Keratinocyte (primary cell): ENCODE measurements around the gene B3GNT3. TPM values are rescaled to one million over a fixed set of nuclear protein-coding genes. Genes with fewer than 3 reads are reported as not detected.

Experiments used
- DNase-seq: peaks from one replicate; pipeline ENCODE4 v3.0.0-alpha.2; 2011; ENCODE audit warnings: low read depth, missing footprints, low spot score
- FAIRE-seq: peaks from 2 replicates; lab custom pipeline; 2011; peaks lifted over from hg19 to GRCh38; lab: Jason Lieb, UNC
- H2AFZ ChIP-seq: 2 replicates; pipeline ENCODE4 v1.6.0; 2012; ENCODE audit warnings: low read length, control low read depth, inconsistent platforms; ENCODE audit not compliant: control insufficient read depth
- H3K27ac ChIP-seq: 2 replicates; pipeline ENCODE4 v1.5.1; 2011; ENCODE audit warnings: low read length; ENCODE audit not compliant: control insufficient read depth, insufficient read depth
- H3K27me3 ChIP-seq: 3 replicates; pipeline ENCODE4 v1.6.0; 2011; ENCODE audit warnings: low read length; ENCODE audit not compliant: control insufficient read depth, insufficient read depth; ENCODE audit errors: extremely low read depth
- H3K36me3 ChIP-seq, 2 experiments: 2 replicates in 1 of 2; 3 replicates in 1 of 2; pipeline ENCODE4 v1.5.1; 2011; ENCODE audit warnings: low read length in 2 of 2, mild to moderate bottlenecking in 1 of 2; ENCODE audit not compliant: control insufficient read depth in 2 of 2, insufficient read depth in 2 of 2; ENCODE audit errors: extremely low read depth in 1 of 2
- H3K4me1 ChIP-seq: 3 replicates; pipeline ENCODE4 v1.5.1; 2011; ENCODE audit warnings: low read length; ENCODE audit not compliant: control insufficient read depth, insufficient read depth; ENCODE audit errors: extremely low read depth
- H3K4me2 ChIP-seq: 3 replicates; pipeline ENCODE4 v1.6.0; 2011; ENCODE audit warnings: low read depth, low read length; ENCODE audit not compliant: control insufficient read depth, insufficient read depth; ENCODE audit errors: extremely low read depth
- H3K4me3 ChIP-seq, 3 experiments: fragments of 200-600 bp in 1 of 3; sonication (generic) in 1 of 3; 2 replicates in 2 of 3; 3 replicates in 1 of 3; pipeline ENCODE4 v1.5.1; 2011 to 2016; ENCODE audit warnings: low read length in 3 of 3, mild to moderate bottlenecking in 3 of 3, control low read depth in 2 of 3, inconsistent platforms in 1 of 3, low read depth in 1 of 3, mixed read lengths in 1 of 3, mixed run types in 1 of 3, moderate library complexity in 1 of 3; ENCODE audit not compliant: control insufficient read depth in 2 of 3, insufficient read depth in 2 of 3; ENCODE audit errors: extremely low read depth in 1 of 3
- H3K79me2 ChIP-seq: 2 replicates; pipeline ENCODE4 v1.6.0; 2012; ENCODE audit warnings: low read length; ENCODE audit not compliant: control insufficient read depth, insufficient read depth
- H3K9ac ChIP-seq: 3 replicates; pipeline ENCODE4 v1.6.0; 2011; ENCODE audit warnings: low read length; ENCODE audit not compliant: control insufficient read depth, insufficient read depth; ENCODE audit errors: extremely low read depth
- H3K9me1 ChIP-seq: 3 replicates; pipeline ENCODE4 v1.6.0; 2011; ENCODE audit warnings: low read length; ENCODE audit not compliant: control insufficient read depth, insufficient read depth; ENCODE audit errors: extremely low read depth
- H3K9me3 ChIP-seq: 2 replicates; pipeline ENCODE4 v1.5.1; 2012; ENCODE audit warnings: low read depth, low read length; ENCODE audit not compliant: control insufficient read depth
- H4K20me1 ChIP-seq: 3 replicates; pipeline ENCODE4 v1.6.0; 2011; ENCODE audit warnings: low read length; ENCODE audit not compliant: control insufficient read depth, insufficient read depth; ENCODE audit errors: extremely low read depth
- CTCF ChIP-seq, 3 experiments: IDR thresholded peaks in 1 of 3; conservative IDR thresholded peaks in 1 of 3; optimal IDR thresholded peaks in 1 of 3; 2 replicates in 2 of 3; 3 replicates in 1 of 3; pipeline versions ENCODE3 to v1.5.1; 2011; ENCODE audit warnings: low read length in 3 of 3, mild to moderate bottlenecking in 3 of 3, moderate library complexity in 2 of 3, control low read depth in 1 of 3, inconsistent platforms in 1 of 3; ENCODE audit not compliant: insufficient read depth in 2 of 3; ENCODE audit errors: extremely low read depth in 1 of 3
- EZH2 ChIP-seq: IDR thresholded peaks from one replicate; pipeline ENCODE4 v1.6.1; 2012; ENCODE audit warnings: inconsistent platforms, mild to moderate bottlenecking, low read length, moderate library complexity
- dilution Hi-C: fragments of 300-500 bp; cut with MboI; formaldehyde crosslinking; loops from one replicate; pipeline ENCODE4 v1.7.0; 2020; ENCODE audit warnings: low sequenced_read_pairs; ENCODE audit not compliant: extremely low pct_ligation_motif_present
- polyA plus RNA-seq, 5 experiments: library from polyadenylated mRNA; depleted of rRNA in 3 of 5; stranded (reverse) in 3 of 5; stranded (forward) in 1 of 5; unstranded in 1 of 5; fragments of >200 nt; gene quantifications; 1 replicate in 1 of 5; 2 replicates in 3 of 5; 3 replicates in 1 of 5; pipeline versions ENCODE4 v1.2.1 to v1.2.3, GENCODE V29; 2011 to 2012; ENCODE audit warnings: missing spikeins in 2 of 5, low read depth in 1 of 5, low replicate concordance in 1 of 5

B3GNT3 gene
- polyA plus RNA-seq, 1 donor (not counting 4 experiments of a cell fraction or from before 2014, with no cell fraction given): 4.4 TPM

DNA sequence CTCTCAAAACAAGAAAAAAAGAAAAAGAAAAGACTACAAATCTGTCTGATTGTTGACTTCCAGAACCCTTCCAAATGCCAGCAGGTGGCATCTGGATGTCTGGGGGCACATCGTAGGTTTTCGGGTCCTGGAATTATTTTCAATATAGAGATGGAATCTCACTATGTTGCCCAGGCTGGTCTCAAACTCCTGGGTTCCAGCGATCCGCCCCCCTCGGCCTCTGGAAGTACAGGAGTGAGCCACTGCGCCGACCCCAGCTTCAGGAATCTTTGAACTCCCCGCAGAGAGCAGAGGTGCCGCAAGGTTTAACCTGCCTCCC is 567 bp upstream of the B3GNT3 start:
- Histone ChIP-seq H3K4me2 (peak overlapping the region; percentile 76), H4K20me1 (no peaks in the 10 kb centered on the region), H3K4me1 (peaks cover 43% of the 10 kb centered on the region), H3K9me1 (no peaks in the 10 kb centered on the region), H3K36me3 (no peaks in the 10 kb centered on the region), H3K27ac (no peak overlapping the region), H3K4me3 (peak overlapping the region in 1 of 3 experiments; percentile 70), H3K27me3 (no peaks in the 10 kb centered on the region), H3K9ac (no peak overlapping the region), H2AFZ (peak overlapping the region; percentile 82), H3K9me3 (no peaks in the 10 kb centered on the region), H3K79me2 (peaks cover 2% of the 10 kb centered on the region)
- TF ChIP-seq CTCF (optimal IDR thresholded peaks at IDR 0.05 in 1 of 3, IDR thresholded peaks at IDR 0.05 in 1 of 3, conservative IDR thresholded peaks at IDR 0.05 in 1 of 3; ENCODE audit: extremely low read depth in 1 of 3, insufficient read depth in 2 of 3, low read length in 3 of 3) (no peak), EZH2 (no peak)
- no peak for DNase-seq
- dilution Hi-C loops: no loop called here
- FAIRE-seq: no peak

- H3K4me2 ChIP-seq: peak overlapping the region; percentile 76
- no peaks in the 10 kb centered on the region for H3K27me3 ChIP-seq
- no peaks in the 10 kb centered on the region for H3K9me1 ChIP-seq
- dilution Hi-C loops: no loop called here
- DNase-seq: no peak
- H3K79me2 ChIP-seq: peaks cover 2% of the 10 kb centered on the region
- no peak for FAIRE-seq
- no peak for TF ChIP-seq CTCF (optimal IDR thresholded peaks at IDR 0.05 in 1 of 3, IDR thresholded peaks at IDR 0.05 in 1 of 3, conservative IDR thresholded peaks at IDR 0.05 in 1 of 3; ENCODE audit: extremely low read depth in 1 of 3, insufficient read depth in 2 of 3, low read length in 3 of 3)
- TF ChIP-seq EZH2: no peak
- peak overlapping the region; percentile 34 for H3K27ac ChIP-seq
- H3K9me3 ChIP-seq: no peaks in the 10 kb centered on the region
- H3K4me3 ChIP-seq: peak overlapping the region; percentile 41 to 75 (median 70)
- H2AFZ ChIP-seq: peak overlapping the region; percentile 82
- no peaks in the 10 kb centered on the region for H3K36me3 ChIP-seq
- H3K4me1 ChIP-seq: peaks cover 43% of the 10 kb centered on the region
- peak overlapping the region; percentile 71 for H3K9ac ChIP-seq
- no peaks in the 10 kb centered on the region for H4K20me1 ChIP-seq
Measured at GRCh38 chr19:17795495-17795856, 538 bp downstream of the B3GNT3 start.
